Large intestine (tissue), 3 donors: Measurements from ENCODE around the gene HDAC9. TPM values are rescaled to one million over a fixed set of nuclear protein-coding genes. Genes with fewer than 3 reads are reported as not detected.

ENCODE experiments used
- DNase-seq, 2 donors: peaks; one replicate each; pipeline versions ENCODE4 v3.0.0 to v3.0.0-alpha.2; 2013
- H3K27ac ChIP-seq: one replicate; pipeline ENCODE4 v1.5.1; 2013; ENCODE audit warnings: low read length
- H3K27me3 ChIP-seq: 2 replicates; pipeline ENCODE4 v1.6.1; 2013; ENCODE audit warnings: low read length; ENCODE audit not compliant: control insufficient read depth, insufficient read depth
- H3K36me3 ChIP-seq: 2 replicates; pipeline ENCODE4 v1.6.1; 2013; ENCODE audit warnings: low read length; ENCODE audit not compliant: control insufficient read depth, insufficient read depth
- H3K4me1 ChIP-seq: one replicate; pipeline ENCODE4 v1.6.1; 2013; ENCODE audit warnings: low read length; ENCODE audit not compliant: control insufficient read depth, insufficient read depth
- H3K4me3 ChIP-seq: one replicate; pipeline ENCODE4 v1.5.1; 2013; ENCODE audit warnings: low read length
- H3K9me3 ChIP-seq: one replicate; pipeline ENCODE4 v1.6.1; 2013; ENCODE audit warnings: mild to moderate bottlenecking, low read depth, low read length, moderate library complexity; ENCODE audit not compliant: control insufficient read depth
- WGBS: methylation state at CpG from one replicate; pipeline ENCODE4 v1.1.5; 2013; ENCODE audit warnings: low lambda C conversion rate; ENCODE audit not compliant: insufficient coverage; 5-methylcytosine and 5-hydroxymethylcytosine counted together
- polyA plus RNA-seq: library from polyadenylated mRNA; unstranded; fragments of 120-200 nt; gene quantifications from one replicate; pipeline ENCODE4 v1.2.1, GENCODE V29; 2013

HDAC9 gene
- polyA plus RNA-seq, 1 donor: 6.2 TPM

- Histone ChIP-seq H3K4me3 (no peak overlapping the region), H3K27ac (no peak overlapping the region), H3K27me3 (no peaks in the 10 kb centered on the region), H3K36me3 (no peaks in the 10 kb centered on the region), H3K9me3 (no peaks in the 10 kb centered on the region), H3K4me1 (no peaks in the 10 kb centered on the region)
- WGBS: 67% methylated on average over 2 of the region's 3 CpGs
- no peak for DNase-seq
These were observed 75.4 kb downstream of the HDAC9 start for GRCh38 chr7:18570890-18571478.

- 100% methylated on average over 3 of the region's 4 CpGs for WGBS
- Histone ChIP-seq H3K27me3 (no peaks in the 10 kb centered on the region), H3K36me3 (no peaks in the 10 kb centered on the region), H3K4me1 (no peaks in the 10 kb centered on the region), H3K27ac (no peak overlapping the region), H3K9me3 (no peaks in the 10 kb centered on the region), H3K4me3 (no peak overlapping the region)
- DNase-seq: no peak
These were observed 76.6 kb downstream of the HDAC9 start for GRCh38 chr7:18572154-18572553.

GRCh38 chr7:18572885-18573284, 77.3 kb downstream of the HDAC9 start:
- H3K4me1 ChIP-seq: no peaks in the 10 kb centered on the region
- no peaks in the 10 kb centered on the region for H3K9me3 ChIP-seq
- H3K27me3 ChIP-seq: no peaks in the 10 kb centered on the region
- no peak for DNase-seq
- H3K36me3 ChIP-seq: no peaks in the 10 kb centered on the region
- no CpG with 5 or more reads among the region's 1 CpG for WGBS
- no peak overlapping the region for H3K27ac ChIP-seq
- no peak overlapping the region for H3K4me3 ChIP-seq

- no peaks in the 10 kb centered on the region for H3K4me1 ChIP-seq
- no peak overlapping the region for H3K4me3 ChIP-seq
- H3K36me3 ChIP-seq: no peaks in the 10 kb centered on the region
- no peaks in the 10 kb centered on the region for H3K27me3 ChIP-seq
- H3K27ac ChIP-seq: no peak overlapping the region
- WGBS: no CpG with 5 or more reads among the region's 20 CpGs
- no peaks in the 10 kb centered on the region for H3K9me3 ChIP-seq
- DNase-seq: no peak
These were observed 78.1 kb downstream of the HDAC9 start for GRCh38 chr7:18573410-18574234.

GRCh38 chr7:18574235-18574540, 78.6 kb downstream of the HDAC9 start:
- H3K9me3 ChIP-seq: no peaks in the 10 kb centered on the region
- no peaks in the 10 kb centered on the region for H3K4me1 ChIP-seq
- H3K27ac ChIP-seq: no peak overlapping the region
- no peaks in the 10 kb centered on the region for H3K27me3 ChIP-seq
- no peak overlapping the region for H3K4me3 ChIP-seq
- DNase-seq: no peak
- no peaks in the 10 kb centered on the region for H3K36me3 ChIP-seq
- no CpG with 5 or more reads among the region's 7 CpGs for WGBS

GRCh38 chr7:18574676-18575075, 79.1 kb downstream of the HDAC9 start:
- WGBS: 100% methylated on average over 2 of the region's 14 CpGs
- Histone ChIP-seq H3K4me1 (no peaks in the 10 kb centered on the region), H3K27ac (no peak overlapping the region)

GRCh38 chr7:18575622-18576572, 80.3 kb downstream of the HDAC9 start:
- DNase-seq: no peak
- Histone ChIP-seq H3K27ac (no peak overlapping the region), H3K36me3 (no peaks in the 10 kb centered on the region), H3K9me3 (no peaks in the 10 kb centered on the region), H3K4me3 (no peak overlapping the region), H3K4me1 (no peaks in the 10 kb centered on the region), H3K27me3 (no peaks in the 10 kb centered on the region)
- 90% methylated on average over 4 of the region's 6 CpGs for WGBS

More at GRCh38 chr7:18574676-18575075, 79.1 kb downstream of the HDAC9 start:
- Histone ChIP-seq H3K4me3 (no peak overlapping the region), H3K27me3 (no peaks in the 10 kb centered on the region), H3K9me3 (no peaks in the 10 kb centered on the region), H3K36me3 (no peaks in the 10 kb centered on the region)
- DNase-seq: no peak

GRCh38 chr7:18577096-18577771, 81.7 kb downstream of the HDAC9 start:
- H3K36me3 ChIP-seq: no peaks in the 10 kb centered on the region
- no peak overlapping the region for H3K4me3 ChIP-seq
- H3K27ac ChIP-seq: no peak overlapping the region
- no peak for DNase-seq
- no peaks in the 10 kb centered on the region for H3K4me1 ChIP-seq
- no peaks in the 10 kb centered on the region for H3K9me3 ChIP-seq
- WGBS: no CpG with 5 or more reads among the region's 2 CpGs
- H3K27me3 ChIP-seq: no peaks in the 10 kb centered on the region

GRCh38 chr7:18579698-18580097, 84.1 kb downstream of the HDAC9 start:
- Histone ChIP-seq H3K4me1 (no peaks in the 10 kb centered on the region), H3K9me3 (no peaks in the 10 kb centered on the region), H3K27ac (no peak overlapping the region), H3K27me3 (no peaks in the 10 kb centered on the region), H3K36me3 (no peaks in the 10 kb centered on the region), H3K4me3 (no peak overlapping the region)
- DNase-seq: no peak
- WGBS: 100% methylated on average over 2 of the region's 4 CpGs

GRCh38 chr7:18580950-18581349, 85.4 kb downstream of the HDAC9 start:
- Histone ChIP-seq H3K27me3 (no peaks in the 10 kb centered on the region), H3K4me3 (no peak overlapping the region), H3K36me3 (no peaks in the 10 kb centered on the region), H3K4me1 (no peaks in the 10 kb centered on the region), H3K27ac (no peak overlapping the region), H3K9me3 (no peaks in the 10 kb centered on the region)
- no peak for DNase-seq
- no CpG with 5 or more reads among the region's 1 CpG for WGBS
